Gastroesophageal sphincter (tissue), 4 donors: ENCODE results near the gene MAB21L4. TPM values are rescaled to one million over a fixed set of nuclear protein-coding genes. Genes with fewer than 3 reads are reported as not detected.

Experiments used
- ATAC-seq: fragments of 150-250 bp; one replicate; pipeline ENCODE4 v1.9.1; 2016; ENCODE audit warnings: mild to moderate bottlenecking, moderate library complexity
- H3K27ac ChIP-seq, 4 donors: fragments of 200-600 bp; sonication (generic) in 3 of 4; 1 replicate in 3 of 4; 2 replicates in 1 of 4; pipeline ENCODE4 v1.5.1; 2016 to 2019
- H3K27me3 ChIP-seq: fragments of 200-600 bp; sonication (generic); one replicate; pipeline ENCODE4 v1.5.1; 2019
- H3K36me3 ChIP-seq, 2 donors: fragments of 200-600 bp; sonication (generic); one replicate each; pipeline ENCODE4 v1.5.1; 2019; ENCODE audit warnings: control low read depth in 1 of 2
- H3K4me1 ChIP-seq, 3 donors: fragments of 200-600 bp; sonication (generic); 1 replicate in 2 of 3; 2 replicates in 1 of 3; pipeline ENCODE4 v1.5.1; 2016 to 2019; ENCODE audit warnings: control low read depth in 2 of 3
- H3K4me3 ChIP-seq, 2 donors: fragments of 200-600 bp; sonication (generic); one replicate each; pipeline ENCODE4 v1.5.1; 2019; ENCODE audit warnings: mild to moderate bottlenecking in 1 of 2, moderate library complexity in 1 of 2
- H3K9me3 ChIP-seq, 3 donors: fragments of 200-600 bp; sonication (generic); one replicate each; pipeline ENCODE4 v1.5.1; 2017 to 2019; ENCODE audit warnings: control low read depth in 2 of 3
- CTCF ChIP-seq, 4 experiments: fragments of 200-600 bp in 2 of 4; fragments of 450-650 bp in 2 of 4; sonication (generic) in 1 of 4; IDR thresholded peaks; one replicate each; pipeline ENCODE4 v1.5.1; 2017 to 2019; ENCODE audit warnings: antibody characterized with exemption in 4 of 4, mild to moderate bottlenecking in 2 of 4, moderate library complexity in 2 of 4
- EP300 ChIP-seq: sonication (generic); formaldehyde crosslinking; IDR thresholded peaks from one replicate; pipeline ENCODE4 v1.6.1; 2017; ENCODE audit warnings: antibody characterized with exemption, mild to moderate bottlenecking
- POLR2A ChIP-seq, 2 donors: fragments of 450-650 bp; IDR thresholded peaks; one replicate each; pipeline ENCODE4 v1.6.1; 2017; ENCODE audit warnings: antibody characterized with exemption in 2 of 2, mild to moderate bottlenecking in 2 of 2, moderate library complexity in 1 of 2
- POLR2AphosphoS5 ChIP-seq: sonication (generic); formaldehyde crosslinking; IDR thresholded peaks from one replicate; pipeline ENCODE4 v1.6.1; 2017; ENCODE audit warnings: antibody characterized with exemption
- WGBS, 2 donors: methylation state at CpG; one replicate each; pipeline ENCODE4 v1.1.5; 2018; ENCODE audit warnings: low coverage in 1 of 2; 5-methylcytosine and 5-hydroxymethylcytosine counted together
- total RNA-seq, 4 donors: library from RNA; depleted of rRNA; stranded (reverse); fragments of >200 nt; gene quantifications; one replicate each; pipeline ENCODE4 v1.1.0, GENCODE V29; 2016

MAB21L4 gene
- total RNA-seq, 4 donors from 2014 or later = 0.27 to 9.7 (median 0.77) TPM; not detected in 1

- WGBS, 2 donors = 33 to 74% methylated on average over 3 of the region's 17 CpGs
- Histone ChIP-seq H3K27me3 (peaks cover 7% of the 10 kb centered on the region), H3K36me3 (no peaks in the 10 kb centered on the region), H3K4me1 (peaks cover 0 to 13% (median 0%) of the 10 kb centered on the region in 3 donors), H3K27ac (peak overlapping the region in 2 of 4 donors; percentile 43 to 49), H3K9me3 (no peaks in the 10 kb centered on the region), H3K4me3 (no peak overlapping the region)
- TF ChIP-seq CTCF (IDR thresholded peaks at IDR 0.05) (no peak), POLR2A (IDR thresholded peaks at IDR 0.05) (no peak)
- ATAC-seq = peak; percentile 57
Observed at GRCh38 chr2:240898108-240898730, 2.3 kb upstream of the MAB21L4 start.

GRCh38 chr2:240896871-240897692, 1.1 kb upstream of the MAB21L4 start:
- H3K36me3 ChIP-seq = no peaks in the 10 kb centered on the region
- H3K4me3 ChIP-seq = no peak overlapping the region
- 83% methylated on average over 4 of the region's 23 CpGs; no CpG with 5 or more reads in 1 of the 2 donors for WGBS, 2 donors
- H3K9me3 ChIP-seq = no peaks in the 10 kb centered on the region
- ATAC-seq = no peak
- peaks cover 6% of the 10 kb centered on the region for H3K27me3 ChIP-seq
- no peak overlapping the region for H3K27ac ChIP-seq
- peaks cover 0 to 13% (median 0%) of the 10 kb centered on the region in 3 donors for H3K4me1 ChIP-seq
- TF ChIP-seq POLR2A (IDR thresholded peaks at IDR 0.05) (no peak), EP300 (no peak), CTCF (IDR thresholded peaks at IDR 0.05) (no peak), POLR2AphosphoS5 (no peak)

- no peak for TF ChIP-seq POLR2A (IDR thresholded peaks at IDR 0.05)
- TF ChIP-seq CTCF (IDR thresholded peaks at IDR 0.05) = no peak
- TF ChIP-seq POLR2AphosphoS5 = no peak
- TF ChIP-seq EP300 = no peak
- Histone ChIP-seq H3K9me3 (no peaks in the 10 kb centered on the region), H3K36me3 (no peaks in the 10 kb centered on the region), H3K4me3 (no peak overlapping the region), H3K4me1 (peaks cover 0 to 13% (median 0%) of the 10 kb centered on the region in 3 donors), H3K27ac (no peak overlapping the region), H3K27me3 (peaks cover 6% of the 10 kb centered on the region)
- WGBS, 2 donors = no CpG with 5 or more reads among the region's 7 CpGs
- no peak for ATAC-seq
Observed at GRCh38 chr2:240896394-240896793, 438 bp upstream of the MAB21L4 start.

GRCh38 chr2:240894836-240895558, 959 bp downstream of the MAB21L4 start:
- H3K27me3 ChIP-seq = peaks cover 3% of the 10 kb centered on the region
- no peak for TF ChIP-seq POLR2AphosphoS5
- TF ChIP-seq EP300 = no peak
- TF ChIP-seq CTCF (IDR thresholded peaks at IDR 0.05) = no peak
- no peak for TF ChIP-seq POLR2A (IDR thresholded peaks at IDR 0.05)
- no peaks in the 10 kb centered on the region for H3K36me3 ChIP-seq
- no peaks in the 10 kb centered on the region for H3K9me3 ChIP-seq
- no peak overlapping the region for H3K4me3 ChIP-seq
- no peak overlapping the region for H3K27ac ChIP-seq
- WGBS, 2 donors = 85% methylated on average over 9 of the region's 28 CpGs; no CpG with 5 or more reads in 1 of the 2 donors
- peaks cover 0 to 13% (median 0%) of the 10 kb centered on the region in 3 donors for H3K4me1 ChIP-seq
- no peak for ATAC-seq
